SK-N-SH treated with all-trans-retinoic acid at 6 μM for 48 hours (cell line): ENCODE results near the gene IMPA2.

ENCODE experiments used
- ATAC-seq: fragments of 200-7000 bp; cut with Tn5 transposase; 3 replicates; pipeline ENCODE4 v1.9.1; 2020; ENCODE audit warnings: mild to moderate bottlenecking, moderate library complexity
- ARNTL ChIP-seq: fragments of 450-650 bp; formaldehyde crosslinking; IDR thresholded peaks from 2 replicates; pipeline ENCODE4 v1.5.0; 2020; ENCODE audit warnings: low read depth, mild to moderate bottlenecking, moderate library complexity, borderline replicate concordance
- BACH2 ChIP-seq: fragments of 250-450 bp; sonication (Bioruptor Pico); IDR thresholded peaks from 2 replicates; pipeline ENCODE4 v1.9.0; 2021; ENCODE audit warnings: mild to moderate bottlenecking, borderline replicate concordance
- CREB5 ChIP-seq: fragments of 250-450 bp; sonication (Bioruptor Pico); IDR thresholded peaks from 2 replicates; pipeline ENCODE4 v1.5.1; 2020; ENCODE audit warnings: low read depth, mild to moderate bottlenecking, moderate library complexity
- CSDC2 ChIP-seq: fragments of 250-450 bp; sonication (Bioruptor Pico); IDR thresholded peaks from 2 replicates; pipeline ENCODE4 v1.5.0; 2020; ENCODE audit warnings: mild to moderate bottlenecking, moderate library complexity
- CSRNP3 ChIP-seq: fragments of 250-450 bp; sonication (Bioruptor Pico); IDR thresholded peaks from 2 replicates; pipeline ENCODE4 v1.5.1; 2021; ENCODE audit warnings: mild to moderate bottlenecking, moderate library complexity
- ESRRG ChIP-seq: fragments of 250-450 bp; sonication (Bioruptor Pico); IDR thresholded peaks from 2 replicates; pipeline ENCODE4 v1.6.1; 2021; ENCODE audit warnings: mild to moderate bottlenecking
- GLIS3 ChIP-seq: fragments of 250-450 bp; sonication (Bioruptor Pico); IDR thresholded peaks from 2 replicates; pipeline ENCODE4 v1.5.0; 2020; ENCODE audit warnings: mild to moderate bottlenecking, moderate library complexity
- ISL1 ChIP-seq: fragments of 250-450 bp; sonication (Bioruptor Pico); IDR thresholded peaks from 2 replicates; pipeline ENCODE4 v2.1.2; 2022; ENCODE audit warnings: mild to moderate bottlenecking, moderate library complexity
- OSR1 ChIP-seq: fragments of 250-450 bp; sonication (Bioruptor Pico); IDR thresholded peaks from 2 replicates; pipeline ENCODE4 v1.8.0; 2022; ENCODE audit warnings: moderate library complexity, mild to moderate bottlenecking, inconsistent platforms
- PATZ1 ChIP-seq: fragments of 250-450 bp; sonication (Bioruptor Pico); IDR thresholded peaks from 2 replicates; pipeline ENCODE4 v1.8.0; 2020; ENCODE audit warnings: mild to moderate bottlenecking, moderate library complexity, borderline replicate concordance
- POU6F1 ChIP-seq: fragments of 250-450 bp; sonication (Bioruptor Pico); IDR thresholded peaks from 2 replicates; pipeline ENCODE4 v1.8.0; 2021; ENCODE audit warnings: low read depth, mild to moderate bottlenecking, moderate library complexity, borderline replicate concordance
- PPARA ChIP-seq: fragments of 250-450 bp; sonication (Bioruptor Pico); IDR thresholded peaks from 2 replicates; pipeline ENCODE4 v1.5.0; 2020; ENCODE audit warnings: mild to moderate bottlenecking, borderline replicate concordance
- RARB ChIP-seq: fragments of 250-450 bp; sonication (Bioruptor Pico); IDR thresholded peaks from 2 replicates; pipeline ENCODE4 v1.8.0; 2021; ENCODE audit warnings: mild to moderate bottlenecking, moderate library complexity
- SNAI2 ChIP-seq: fragments of 250-450 bp; sonication (Bioruptor Pico); IDR thresholded peaks from 2 replicates; pipeline ENCODE4 v1.5.0; 2020; ENCODE audit warnings: mild to moderate bottlenecking, moderate library complexity
- TCF4 ChIP-seq: fragments of 250-450 bp; sonication (Bioruptor Pico); IDR thresholded peaks from 2 replicates; pipeline ENCODE4 v1.8.0; 2021; ENCODE audit warnings: mild to moderate bottlenecking, moderate library complexity, borderline replicate concordance
- TOX ChIP-seq: fragments of 250-450 bp; sonication (Bioruptor Pico); IDR thresholded peaks from 2 replicates; pipeline ENCODE4 v1.8.0; 2021; ENCODE audit warnings: mild to moderate bottlenecking, moderate library complexity, borderline replicate concordance
- TSHZ2 ChIP-seq: fragments of 250-450 bp; sonication (Bioruptor Pico); IDR thresholded peaks from 2 replicates; pipeline ENCODE4 v1.5.0; 2020; ENCODE audit warnings: mild to moderate bottlenecking, moderate library complexity
- ZFP3 ChIP-seq: fragments of 250-450 bp; sonication (Bioruptor Pico); IDR thresholded peaks from 2 replicates; pipeline ENCODE4 v1.5.0; 2020; ENCODE audit warnings: mild to moderate bottlenecking, moderate library complexity
- ZFP30 ChIP-seq: fragments of 450-650 bp; formaldehyde crosslinking; IDR thresholded peaks from 2 replicates; pipeline ENCODE4 v1.5.0; 2022; ENCODE audit warnings: mild to moderate bottlenecking, moderate library complexity
- ZNF565 ChIP-seq: fragments of 450-650 bp; formaldehyde crosslinking; conservative IDR thresholded peaks from 2 replicates; pipeline ENCODE4 v1.5.0; 2020; ENCODE audit warnings: low read depth, mild to moderate bottlenecking, moderate library complexity
- ZNF70 ChIP-seq: fragments of 450-650 bp; formaldehyde crosslinking; IDR thresholded peaks from 2 replicates; pipeline ENCODE4 v1.5.0; 2020; ENCODE audit warnings: mild to moderate bottlenecking, moderate library complexity
- ZNF8 ChIP-seq: fragments of 450-650 bp; formaldehyde crosslinking; IDR thresholded peaks from 2 replicates; pipeline ENCODE4 v1.5.0; 2020; ENCODE audit warnings: mild to moderate bottlenecking, moderate library complexity

IMPA2 gene

GRCh38 chr18:12057419-12058039 is 76.2 kb downstream of the IMPA2 start (continued):
- no peak for TF ChIP-seq CREB5 (CRISPR knock-in tag)
- no peak for TF ChIP-seq PPARA (CRISPR knock-in tag)
- no peak for TF ChIP-seq OSR1 (CRISPR knock-in tag)
- no peak for TF ChIP-seq BACH2 (CRISPR knock-in tag)
- TF ChIP-seq ZNF8 (CRISPR knock-in tag): no peak
- no peak for TF ChIP-seq ZNF565 (CRISPR knock-in tag)
- no peak for TF ChIP-seq CSDC2 (CRISPR knock-in tag)
- no peak for TF ChIP-seq GLIS3
- no peak for TF ChIP-seq TOX (CRISPR knock-in tag)
- no peak for TF ChIP-seq ISL1 (CRISPR knock-in tag)

- TF ChIP-seq ZNF565 (CRISPR knock-in tag): no peak
- TF ChIP-seq ESRRG (CRISPR knock-in tag): no peak
- TF ChIP-seq PPARA (CRISPR knock-in tag): no peak
- no peak for TF ChIP-seq ZNF8 (CRISPR knock-in tag)
- TF ChIP-seq ZFP30: no peak
- TF ChIP-seq RARB: no peak
- no peak for TF ChIP-seq POU6F1 (CRISPR knock-in tag)
- TF ChIP-seq SNAI2: no peak
- no peak for TF ChIP-seq GLIS3
- TF ChIP-seq CSRNP3: no peak
- peak; percentile 80 for ATAC-seq
Observed at GRCh38 chr18:12059334-12060181, 78.3 kb downstream of the IMPA2 start.

- ATAC-seq: peak; percentile 83
- TF ChIP-seq CREB5 (CRISPR knock-in tag): no peak
Observed at GRCh38 chr18:12060182-12060870, 79.0 kb downstream of the IMPA2 start.

GRCh38 chr18:12061685-12062084 is 80.4 kb downstream of the IMPA2 start:
- TF ChIP-seq GLIS3: no peak
- no peak for TF ChIP-seq PPARA (CRISPR knock-in tag)
- TF ChIP-seq ZNF70 (CRISPR knock-in tag): no peak
- TF ChIP-seq ISL1 (CRISPR knock-in tag): no peak
- no peak for TF ChIP-seq TCF4 (CRISPR knock-in tag)
- TF ChIP-seq OSR1 (CRISPR knock-in tag): no peak
- no peak for TF ChIP-seq PATZ1
- TF ChIP-seq ARNTL (CRISPR knock-in tag): no peak
- TF ChIP-seq ZNF8 (CRISPR knock-in tag): no peak
- no peak for TF ChIP-seq TOX (CRISPR knock-in tag)
- TF ChIP-seq ZNF565 (CRISPR knock-in tag): no peak
- TF ChIP-seq ZFP30: no peak
- no peak for TF ChIP-seq RARB
- no peak for TF ChIP-seq ESRRG (CRISPR knock-in tag)
- no peak for TF ChIP-seq ZFP3 (CRISPR knock-in tag)
- no peak for TF ChIP-seq TSHZ2 (CRISPR knock-in tag)
- no peak for ATAC-seq
